ENCODE results near the gene SNX27.
"Not testable (repeated sequence)": the region's sequence is repeated elsewhere in the genome, so short reads cannot be mapped to it uniquely, and the experiment has no call there.

Gene SNX27

DNA sequence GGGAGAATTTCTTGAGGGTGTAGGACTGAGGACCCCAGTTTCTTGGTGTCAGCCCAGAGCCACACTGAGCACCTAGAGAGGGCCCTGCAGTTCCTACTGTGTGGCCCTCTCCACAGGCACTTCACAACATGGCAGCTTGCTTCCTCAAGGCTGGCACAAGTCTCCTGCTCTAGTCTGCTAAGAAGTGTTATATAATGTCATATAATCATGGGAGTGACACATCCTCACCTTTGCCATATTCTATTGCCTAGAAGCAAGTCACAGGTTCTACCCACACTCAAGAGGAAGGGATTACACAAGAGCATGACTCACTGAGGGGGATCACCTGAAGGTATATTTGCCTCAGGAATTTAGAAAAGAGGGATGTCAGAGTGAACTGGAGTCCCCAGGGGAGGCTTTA, 5.5 kb upstream of the SNX27 start:
- no peak for DNase-seq

DNA sequence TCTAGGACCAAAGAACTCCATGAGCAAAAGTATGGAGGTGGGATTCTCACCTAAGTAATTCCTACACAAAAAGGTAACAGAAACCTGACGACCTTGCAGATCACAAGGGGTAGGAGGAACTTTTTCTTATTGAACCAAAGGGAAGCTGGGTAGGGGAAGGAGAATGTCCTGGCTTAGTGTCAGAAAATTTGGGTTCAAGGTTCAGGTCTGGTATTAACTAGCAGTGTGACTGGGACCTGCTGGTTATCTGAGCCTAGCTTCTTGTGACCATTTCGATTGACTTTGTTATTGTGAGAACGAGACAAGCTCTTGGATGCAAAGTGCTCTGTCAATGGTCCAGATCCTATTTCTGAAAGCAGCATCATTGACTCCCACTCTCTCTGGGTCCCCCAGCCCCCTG, 5.0 kb upstream of the SNX27 start:
- no peak for DNase-seq

DNA sequence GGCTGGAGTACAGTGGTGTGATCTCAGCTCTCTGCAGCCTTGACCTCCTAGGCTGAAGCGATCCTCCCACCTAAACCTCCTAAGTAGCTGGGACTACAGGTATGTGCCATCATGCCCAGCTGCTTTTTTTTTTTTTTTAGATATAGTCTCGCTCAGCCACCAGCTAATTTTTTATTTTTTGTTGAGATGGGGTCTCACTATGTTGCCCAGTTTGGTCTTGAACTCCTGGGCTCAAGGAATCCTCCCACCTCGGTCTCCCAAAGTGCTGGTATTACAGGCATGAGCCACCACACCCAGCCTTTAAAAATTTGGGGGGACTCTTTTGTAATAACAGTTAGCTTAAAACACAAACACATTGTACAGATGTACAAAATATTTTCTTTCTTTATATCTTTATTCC, 1.7 kb upstream of the SNX27 start:
- DNase-seq = no peak

GRCh38 chr1:151611288-151611790, 511 bp upstream of the SNX27 start:
- DNase-seq = no peak

GRCh38 chr1:151612501-151613281, 841 bp downstream of the SNX27 start:
- DNase-seq = no peak

GRCh38 chr1:151613282-151613780, 1.5 kb downstream of the SNX27 start:
- no peak for DNase-seq

DNA sequence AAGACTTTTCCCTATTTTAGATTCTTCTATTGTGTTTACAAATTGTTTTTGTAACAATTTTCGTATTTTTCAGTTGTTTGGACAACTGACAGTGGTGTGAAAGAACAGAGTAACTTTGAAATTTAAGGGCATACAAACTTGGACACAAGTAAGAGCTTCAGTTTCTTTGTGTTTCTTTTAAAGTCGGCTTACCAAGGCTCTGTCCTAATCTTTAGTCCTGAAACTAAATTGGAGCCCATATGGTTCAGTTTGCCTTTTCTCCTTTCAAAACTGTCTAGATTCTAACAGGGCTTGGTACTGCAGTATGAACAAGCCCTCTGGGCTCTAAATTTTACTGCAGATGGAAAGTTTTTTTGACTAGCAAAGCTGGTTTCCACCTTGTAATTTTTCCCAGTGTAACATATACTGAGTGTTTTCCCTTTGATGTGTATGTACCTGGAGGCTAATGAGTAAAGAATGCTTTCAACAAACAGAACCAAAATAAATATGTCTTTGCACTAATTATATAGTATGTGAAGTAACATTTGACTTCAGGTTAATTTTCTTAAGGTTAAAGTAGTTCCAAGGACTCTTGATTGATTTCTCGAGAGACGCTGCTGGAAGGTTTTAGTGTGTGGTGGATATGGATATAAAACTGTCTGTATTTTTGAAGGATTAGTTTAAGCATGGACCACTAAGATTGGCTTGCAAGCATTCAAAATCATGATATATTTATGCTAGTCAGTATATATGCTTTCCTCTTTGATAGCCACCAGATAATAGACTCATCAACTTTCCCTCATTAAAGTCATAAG, 4.1 kb downstream of the SNX27 start:
- no peak for DNase-seq

DNA sequence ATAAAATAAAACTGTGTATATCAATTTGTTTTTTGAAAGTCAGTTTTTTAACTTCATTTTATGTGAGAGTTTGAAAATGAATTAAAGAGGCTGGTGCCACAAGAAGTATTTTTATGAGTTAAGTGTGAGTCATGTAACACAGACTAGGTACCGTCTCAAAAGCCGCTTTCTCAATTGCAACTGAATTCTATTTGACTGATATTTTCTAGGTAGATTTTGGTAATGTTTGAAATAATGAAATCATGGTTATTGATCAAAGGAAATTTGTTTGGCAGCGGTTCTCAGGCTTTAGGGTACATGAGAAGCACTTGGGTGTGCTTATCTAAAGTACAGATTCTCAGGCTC, 4.6 kb downstream of the SNX27 start:
- DNase-seq = no peak

GRCh38 chr1:151618003-151618402, 6.2 kb downstream of the SNX27 start:
- no peak for DNase-seq

DNA sequence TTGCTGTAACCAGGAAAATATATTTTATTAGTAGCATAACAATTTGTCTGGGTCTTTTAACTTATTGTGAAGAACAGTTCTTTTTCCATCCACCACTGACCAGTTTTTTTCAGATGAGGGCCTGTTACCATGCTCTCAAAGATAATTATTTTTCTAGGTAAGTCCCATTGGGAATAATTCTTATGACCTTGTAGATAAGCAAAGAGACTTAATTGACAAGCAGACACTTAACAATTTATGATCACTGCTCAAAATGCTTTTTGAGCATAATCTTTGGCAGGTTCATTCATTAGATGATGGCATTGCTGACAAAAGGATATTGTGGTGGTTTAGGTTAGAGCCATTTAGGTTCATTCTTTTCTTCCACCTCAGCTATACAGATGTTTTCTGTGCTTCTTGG, 6.6 kb downstream of the SNX27 start:
- DNase-seq = no peak

GRCh38 chr1:151618996-151619395, 7.1 kb downstream of the SNX27 start:
- DNase-seq = not testable (repeated sequence)

DNA sequence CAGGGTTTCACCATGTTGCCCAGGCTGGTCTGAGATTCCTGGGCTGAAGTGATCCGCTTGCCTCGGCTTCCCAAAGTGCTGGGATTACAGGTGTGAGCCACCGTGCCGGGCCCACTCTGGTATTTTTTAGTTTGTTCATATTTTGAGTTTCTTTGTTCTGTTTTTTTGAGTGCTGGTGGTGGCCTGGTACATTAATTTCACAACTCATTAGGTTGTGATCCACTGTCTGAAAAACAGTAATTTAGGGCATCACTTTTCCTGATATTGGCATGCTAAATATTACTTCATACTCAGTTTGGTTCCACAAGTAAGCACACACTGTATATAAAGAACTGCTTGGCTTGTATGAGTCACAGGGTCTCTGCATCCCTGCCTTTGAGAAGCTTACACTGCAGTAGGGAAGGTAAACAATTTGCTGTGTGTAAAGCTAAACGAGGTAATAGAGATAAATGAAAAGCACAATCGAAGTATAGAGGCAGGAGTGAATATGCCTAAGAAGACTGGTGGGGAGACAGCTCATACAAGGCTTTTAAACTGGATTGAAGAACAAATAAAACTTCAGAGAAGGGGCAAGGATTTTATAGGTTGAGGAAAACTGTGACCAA, 7.7 kb downstream of the SNX27 start:
- DNase-seq = no peak

DNA sequence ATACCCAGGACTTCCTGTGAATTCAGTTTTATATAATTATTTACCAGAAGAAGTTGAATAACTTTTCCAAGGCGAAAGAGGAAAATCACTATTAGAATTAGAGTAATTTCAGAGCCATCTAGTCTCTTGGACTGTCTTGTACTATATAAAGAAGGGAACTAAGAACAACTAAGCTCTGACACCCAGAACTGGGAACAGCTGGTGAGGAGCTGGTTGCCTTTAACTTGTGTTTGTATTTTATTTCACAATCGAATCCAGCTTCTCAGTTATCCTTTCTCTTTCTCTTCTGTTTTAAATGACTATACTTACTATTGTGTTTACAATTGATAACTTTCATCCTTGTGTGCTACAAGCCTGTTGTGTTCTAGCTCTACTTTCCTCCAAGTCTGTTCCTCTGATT, 8.4 kb downstream of the SNX27 start:
- no peak for DNase-seq

- no peak for DNase-seq
Measured at GRCh38 chr1:151621351-151621750, 9.5 kb downstream of the SNX27 start.

GRCh38 chr1:151624783-151625182, 12.9 kb downstream of the SNX27 start:
- DNase-seq = no peak

DNA sequence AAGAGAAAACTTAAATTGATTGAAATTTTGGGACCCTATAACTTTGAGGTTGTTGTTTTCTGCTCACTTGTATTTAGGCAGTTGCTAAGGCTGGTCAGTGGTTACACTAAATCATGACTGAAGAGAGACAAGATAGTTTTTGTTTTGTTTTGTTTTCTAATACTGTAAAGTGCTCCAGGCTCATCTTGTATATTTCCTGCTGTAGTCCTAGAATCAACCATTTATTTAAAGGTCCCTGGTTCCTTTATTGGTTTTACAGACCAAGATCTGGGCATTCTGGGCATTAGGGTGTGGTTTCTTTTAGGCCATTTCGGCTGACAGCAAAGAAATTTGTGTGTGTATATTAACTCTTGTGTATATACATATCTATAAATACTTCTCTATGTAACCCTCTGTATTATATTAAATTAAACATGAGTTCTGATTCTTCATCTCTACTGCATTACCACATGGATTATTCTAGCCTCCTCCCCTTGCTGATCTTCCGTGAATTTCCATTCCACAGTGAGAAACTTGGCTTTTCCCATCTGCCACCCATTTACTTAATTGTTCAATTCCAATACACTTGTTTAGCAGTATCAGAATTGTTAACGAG, 15.0 kb downstream of the SNX27 start:
- no peak for DNase-seq

GRCh38 chr1:151629278-151629677, 17.4 kb downstream of the SNX27 start:
- no peak for DNase-seq

DNA sequence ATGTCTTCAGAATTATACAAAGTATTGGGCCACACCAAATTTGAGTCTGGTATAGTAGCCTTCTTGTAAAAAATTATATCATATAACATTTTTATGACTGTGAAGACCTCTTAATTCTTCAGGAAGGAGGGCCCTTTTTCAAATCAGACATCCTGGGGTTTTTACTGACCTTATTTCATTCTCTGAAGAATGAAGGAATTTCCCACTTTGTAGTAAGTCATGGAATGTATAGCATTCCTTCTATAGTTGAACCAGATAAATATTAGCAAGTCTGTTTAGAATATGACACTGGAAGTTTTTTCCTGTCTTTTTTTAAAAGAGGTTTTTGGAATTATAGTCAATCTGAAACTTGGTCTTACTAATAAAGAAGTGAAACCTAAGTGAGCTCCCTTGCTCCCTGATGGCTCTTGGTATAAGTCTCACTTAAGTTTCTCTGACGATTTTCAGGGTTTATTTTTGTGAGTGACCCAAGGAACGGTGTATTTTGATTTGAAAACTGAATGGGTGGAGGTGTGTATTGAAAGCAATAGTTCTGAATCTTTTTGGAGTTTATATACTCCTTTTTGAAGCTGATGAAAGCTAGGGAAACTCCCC, 23.7 kb downstream of the SNX27 start:
- no peak for DNase-seq

GRCh38 chr1:151638074-151638775, 26.4 kb downstream of the SNX27 start:
- no peak for DNase-seq

DNA sequence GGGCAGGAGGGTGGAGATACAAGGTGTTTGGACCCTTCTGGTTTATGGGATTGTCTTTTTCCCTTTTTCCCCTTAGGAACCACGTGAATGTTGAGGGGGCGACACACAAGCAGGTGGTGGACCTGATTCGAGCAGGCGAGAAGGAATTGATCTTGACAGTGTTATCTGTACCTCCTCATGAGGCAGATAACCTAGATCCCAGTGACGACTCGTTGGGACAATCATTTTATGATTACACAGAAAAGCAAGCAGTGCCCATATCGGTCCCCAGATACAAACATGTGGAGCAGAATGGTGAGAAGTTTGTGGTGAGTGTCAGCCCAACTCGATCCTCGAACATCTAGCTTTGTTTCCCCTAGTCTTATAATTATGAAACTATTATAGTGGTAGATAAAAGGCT, 27.0 kb downstream of the SNX27 start:
- no peak for DNase-seq

GRCh38 chr1:151639466-151639865, 27.6 kb downstream of the SNX27 start:
- no peak for DNase-seq

DNA sequence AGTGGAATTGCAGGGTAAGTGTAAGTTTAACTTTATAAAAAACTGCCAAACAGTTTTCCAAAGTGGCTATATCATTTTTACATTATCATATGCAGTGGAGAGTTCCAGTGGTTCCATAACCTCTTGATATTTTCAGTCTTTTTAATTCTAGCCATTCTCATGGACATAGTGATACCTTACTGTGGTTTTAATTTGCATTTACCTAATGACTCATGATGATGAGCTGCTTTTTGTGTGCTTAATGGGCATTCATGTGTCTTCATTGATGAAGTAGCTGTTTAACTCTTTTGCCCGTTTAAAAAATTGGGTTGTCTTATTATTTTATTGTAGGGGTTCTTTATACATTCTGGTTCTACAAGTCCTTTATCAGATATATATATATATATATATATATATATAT, 29.4 kb downstream of the SNX27 start:
- DNase-seq = no peak
